GM23338 (cell line): Measurements from ENCODE around the gene TGFB1.

ENCODE experiments used
- CREB1 ChIP-seq: fragments of 250-450 bp; sonication (Bioruptor Pico); IDR thresholded peaks from 2 replicates; pipeline ENCODE4 v1.5.0; 2020; ENCODE audit warnings: low read depth, mild to moderate bottlenecking, moderate library complexity
- CTCF ChIP-seq, 2 experiments: fragments of 200-600 bp in 1 of 2; sonication (generic) in 1 of 2; conservative IDR thresholded peaks; 2 replicates each; pipeline versions ENCODE4 v1.5.1 to v1.6.1; 2016 to 2017; ENCODE audit warnings: antibody characterized with exemption in 2 of 2, low read depth in 2 of 2, mild to moderate bottlenecking in 2 of 2, moderate library complexity in 1 of 2
- EZH2 ChIP-seq: fragments of 200-600 bp; sonication (generic); IDR thresholded peaks from one replicate; pipeline ENCODE4 v1.8.0; 2017; ENCODE audit warnings: antibody characterized with exemption, mild to moderate bottlenecking, low read depth; ENCODE audit not compliant: unreplicated experiment
- EZH2phosphoT487 ChIP-seq: fragments of 200-600 bp; sonication (generic); IDR thresholded peaks from one replicate; pipeline ENCODE4 v1.8.1; 2018; ENCODE audit warnings: antibody characterized with exemption; ENCODE audit not compliant: unreplicated experiment
- NANOG ChIP-seq: IDR thresholded peaks from 2 replicates; pipeline ENCODE4 v1.6.1; 2016; ENCODE audit warnings: antibody characterized with exemption, borderline replicate concordance
- POLR2AphosphoS5 ChIP-seq: IDR thresholded peaks from 2 replicates; pipeline ENCODE4 v1.6.1; 2016; ENCODE audit warnings: antibody characterized with exemption, low read depth
- STAT1 ChIP-seq: IDR thresholded peaks from one replicate; pipeline ENCODE4 v1.6.1; 2016; ENCODE audit warnings: antibody characterized with exemption; ENCODE audit not compliant: unreplicated experiment
- ZNF331 ChIP-seq: fragments of 250-450 bp; sonication (Bioruptor Pico); IDR thresholded peaks from 2 replicates; pipeline ENCODE4 v1.5.0; 2020; ENCODE audit warnings: low read depth, mild to moderate bottlenecking, moderate library complexity
- TF ChIP-seq, protein P1 (sequence below): IDR thresholded peaks from one replicate; pipeline ENCODE4 v1.6.1; 2018; ENCODE audit warnings: antibody characterized with exemption; ENCODE audit not compliant: unreplicated experiment

DNA sequence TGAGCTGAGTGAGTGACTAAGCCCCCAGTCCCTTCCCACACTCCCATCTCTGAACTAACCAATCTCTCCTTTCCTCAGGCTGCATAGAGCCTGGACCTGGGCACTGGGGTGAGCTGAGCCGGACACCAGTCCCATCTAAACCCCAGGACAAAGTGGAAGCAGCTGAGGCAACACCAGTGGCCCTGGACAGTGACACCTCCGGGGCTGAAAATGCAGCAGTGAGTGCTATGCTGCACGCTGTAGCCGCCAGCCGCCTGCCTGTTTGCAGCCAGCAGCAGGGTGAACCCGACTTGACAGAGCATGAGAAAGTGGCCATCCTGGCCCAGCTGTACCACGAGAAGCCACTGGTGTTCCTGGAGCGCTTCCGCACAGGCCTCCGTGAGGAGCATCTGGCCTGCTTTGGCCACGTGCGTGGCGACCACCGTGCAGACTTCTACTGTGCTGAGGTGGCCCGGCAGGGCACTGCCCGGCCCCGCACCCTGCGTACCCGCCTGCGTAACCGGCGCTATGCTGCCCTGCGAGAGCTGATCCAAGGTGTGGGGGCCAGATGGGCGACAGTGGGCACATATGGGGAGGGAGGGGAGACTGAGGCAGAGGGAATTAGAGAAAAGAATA is 37.3 kb downstream of the TGFB1 start:
- no peak for TF ChIP-seq CTCF (conservative IDR thresholded peaks at IDR 0.05; ENCODE audit: low read depth in 2 of 2)
- TF ChIP-seq POLR2AphosphoS5: no peak
- no peak for TF ChIP-seq EZH2phosphoT487
- no peak for TF ChIP-seq EZH2
- TF ChIP-seq NANOG: no peak
- TF ChIP-seq, protein P1, sequence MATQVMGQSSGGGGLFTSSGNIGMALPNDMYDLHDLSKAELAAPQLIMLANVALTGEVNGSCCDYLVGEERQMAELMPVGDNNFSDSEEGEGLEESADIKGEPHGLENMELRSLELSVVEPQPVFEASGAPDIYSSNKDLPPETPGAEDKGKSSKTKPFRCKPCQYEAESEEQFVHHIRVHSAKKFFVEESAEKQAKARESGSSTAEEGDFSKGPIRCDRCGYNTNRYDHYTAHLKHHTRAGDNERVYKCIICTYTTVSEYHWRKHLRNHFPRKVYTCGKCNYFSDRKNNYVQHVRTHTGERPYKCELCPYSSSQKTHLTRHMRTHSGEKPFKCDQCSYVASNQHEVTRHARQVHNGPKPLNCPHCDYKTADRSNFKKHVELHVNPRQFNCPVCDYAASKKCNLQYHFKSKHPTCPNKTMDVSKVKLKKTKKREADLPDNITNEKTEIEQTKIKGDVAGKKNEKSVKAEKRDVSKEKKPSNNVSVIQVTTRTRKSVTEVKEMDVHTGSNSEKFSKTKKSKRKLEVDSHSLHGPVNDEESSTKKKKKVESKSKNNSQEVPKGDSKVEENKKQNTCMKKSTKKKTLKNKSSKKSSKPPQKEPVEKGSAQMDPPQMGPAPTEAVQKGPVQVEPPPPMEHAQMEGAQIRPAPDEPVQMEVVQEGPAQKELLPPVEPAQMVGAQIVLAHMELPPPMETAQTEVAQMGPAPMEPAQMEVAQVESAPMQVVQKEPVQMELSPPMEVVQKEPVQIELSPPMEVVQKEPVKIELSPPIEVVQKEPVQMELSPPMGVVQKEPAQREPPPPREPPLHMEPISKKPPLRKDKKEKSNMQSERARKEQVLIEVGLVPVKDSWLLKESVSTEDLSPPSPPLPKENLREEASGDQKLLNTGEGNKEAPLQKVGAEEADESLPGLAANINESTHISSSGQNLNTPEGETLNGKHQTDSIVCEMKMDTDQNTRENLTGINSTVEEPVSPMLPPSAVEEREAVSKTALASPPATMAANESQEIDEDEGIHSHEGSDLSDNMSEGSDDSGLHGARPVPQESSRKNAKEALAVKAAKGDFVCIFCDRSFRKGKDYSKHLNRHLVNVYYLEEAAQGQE: no peak
- TF ChIP-seq CREB1 (CRISPR knock-in tag): no peak
- TF ChIP-seq STAT1: no peak
- TF ChIP-seq ZNF331 (CRISPR knock-in tag): no peak
